ENCODE measurements around the gene MYO7B.

- no peak for TF ChIP-seq CTCF (IDR thresholded peaks at IDR 0.05 in 8 of 11, conservative IDR thresholded peaks at IDR 0.05 in 3 of 11)
- TF ChIP-seq POLR2AphosphoS5 (IDR thresholded peaks at IDR 0.05), result no peak
- no peak for TF ChIP-seq POLR2A (IDR thresholded peaks at IDR 0.05)
Measured at GRCh38 chr2:127604986-127605385, 69.5 kb downstream of the MYO7B start.
